K562 (cell line): Measurements from ENCODE around the gene MED15. TPM values are rescaled to one million over a fixed set of nuclear protein-coding genes. Genes with fewer than 3 reads are reported as not detected.

Experiments used
- CAMTA2 ChIP-seq: fragments of 250-450 bp; sonication (Bioruptor Pico); conservative IDR thresholded peaks from 2 replicates; pipeline ENCODE4 v1.5.1; 2022
- CHD2 ChIP-seq: IDR thresholded peaks from 2 replicates; pipeline ENCODE4 v1.6.1; 2011; ENCODE audit warnings: low read depth, low read length
- KDM1A ChIP-seq, 2 experiments: fragments of 450-650 bp; IDR thresholded peaks; 2 replicates each; pipeline ENCODE4 v1.6.1; 2016; ENCODE audit warnings: mild to moderate bottlenecking in 2 of 2
- PREB ChIP-seq: sonication (generic); formaldehyde crosslinking; IDR thresholded peaks from 2 replicates; pipeline ENCODE4 v1.8.1; 2023; ENCODE audit warnings: mild to moderate bottlenecking, missing genetic modification reagents
- PRPF4 ChIP-seq: fragments of 200-400 bp; formaldehyde crosslinking; IDR thresholded peaks from one replicate; pipeline ENCODE4 v1.6.1; 2017; ENCODE audit warnings: low read length, low read depth, mild to moderate bottlenecking; ENCODE audit not compliant: insufficient read depth, poor library complexity, severe bottlenecking
- RBBP5 ChIP-seq: fragments of 200-600 bp; sonication (generic); IDR thresholded peaks from 2 replicates; pipeline ENCODE4 v1.6.1; 2012; ENCODE audit warnings: borderline replicate concordance, mild to moderate bottlenecking, low read length, control low read depth, inconsistent platforms; ENCODE audit not compliant: insufficient read depth, poor library complexity, severe bottlenecking
- SAP30 ChIP-seq: fragments of 200-600 bp; sonication (generic); IDR thresholded peaks from 2 replicates; pipeline ENCODE4 v1.6.1; 2012; ENCODE audit warnings: borderline replicate concordance, low read depth, mild to moderate bottlenecking, moderate library complexity, low read length, control low read depth, inconsistent platforms; ENCODE audit not compliant: insufficient read depth, poor library complexity, severe bottlenecking
- SETDB1 ChIP-seq: IDR thresholded peaks from one replicate; pipeline ENCODE4 v1.6.1; 2012; ENCODE audit warnings: low read length, control low read depth, inconsistent platforms
- SNRNP70 ChIP-seq: fragments of 200-400 bp; formaldehyde crosslinking; optimal IDR thresholded peaks from 2 replicates; pipeline ENCODE3; 2017; ENCODE audit warnings: low read depth, low read length
- THAP12 ChIP-seq: fragments of 250-450 bp; sonication (Bioruptor Pico); IDR thresholded peaks from 2 replicates; pipeline ENCODE4 v1.9.0; 2021; ENCODE audit warnings: mild to moderate bottlenecking, inconsistent platforms
- TRIM24 ChIP-seq, 2 experiments: fragments of 450-650 bp; IDR thresholded peaks; 2 replicates each; pipeline ENCODE4 v1.6.1; 2016
- ZBTB7A ChIP-seq: IDR thresholded peaks from 2 replicates; pipeline ENCODE4 v1.6.1; 2011; ENCODE audit warnings: low read depth, mild to moderate bottlenecking, low read length, moderate library complexity, borderline replicate concordance; ENCODE audit not compliant: control insufficient read depth
- polyA plus RNA-seq, 8 experiments: library from polyadenylated mRNA; depleted of rRNA in 4 of 8; stranded (reverse) in 5 of 8; unstranded in 3 of 8; fragments of >200 nt; fragmentation: Nextera tagmentation in 2 of 8; fragmentation: Illumina TruSeq in 1 of 8; extraction: Ambion mirVana in 2 of 8; extraction: Trizol in 1 of 8; gene quantifications; 2 replicates each; pipeline versions ENCODE4 v1.2.1 to v1.2.3, GENCODE V29; 2011 to 2014; ENCODE audit warnings: inconsistent platforms in 1 of 8, missing spikeins in 1 of 8
- total RNA-seq, 7 experiments: library from RNA; depleted of rRNA in 6 of 7; stranded (reverse); fragments of >200 nt in 6 of 7; fragmentation: Illumina TruSeq in 2 of 7; extraction: Trizol in 2 of 7; gene quantifications; 2 replicates each; pipeline versions ENCODE4 v1.2.1 to v1.2.3, GENCODE V29; 2011 to 2021; ENCODE audit warnings: low replicate concordance in 1 of 7
- TF ChIP-seq, protein P1 (sequence below): fragments of 250-450 bp; sonication (Bioruptor Pico); IDR thresholded peaks from 2 replicates; pipeline ENCODE4 v1.5.1; 2021; ENCODE audit warnings: mild to moderate bottlenecking

The MED15 gene
- total and polyA plus RNA-seq, 9 of the 15 experiments (the other 6 are each of a cell fraction or from before 2014, with no cell fraction given) = 4.0 to 271 (median 60.1) TPM

- peak; percentile 29; the same call in 1 of the 2 replicates for TF ChIP-seq THAP12 (CRISPR knock-in tag)
- TF ChIP-seq SNRNP70 = peak; percentile 20
- TF ChIP-seq KDM1A (IDR thresholded peaks at IDR 0.05) = no peak
- peak; percentile 68 for TF ChIP-seq RBBP5
- no peak for TF ChIP-seq PRPF4
- TF ChIP-seq, protein P1, sequence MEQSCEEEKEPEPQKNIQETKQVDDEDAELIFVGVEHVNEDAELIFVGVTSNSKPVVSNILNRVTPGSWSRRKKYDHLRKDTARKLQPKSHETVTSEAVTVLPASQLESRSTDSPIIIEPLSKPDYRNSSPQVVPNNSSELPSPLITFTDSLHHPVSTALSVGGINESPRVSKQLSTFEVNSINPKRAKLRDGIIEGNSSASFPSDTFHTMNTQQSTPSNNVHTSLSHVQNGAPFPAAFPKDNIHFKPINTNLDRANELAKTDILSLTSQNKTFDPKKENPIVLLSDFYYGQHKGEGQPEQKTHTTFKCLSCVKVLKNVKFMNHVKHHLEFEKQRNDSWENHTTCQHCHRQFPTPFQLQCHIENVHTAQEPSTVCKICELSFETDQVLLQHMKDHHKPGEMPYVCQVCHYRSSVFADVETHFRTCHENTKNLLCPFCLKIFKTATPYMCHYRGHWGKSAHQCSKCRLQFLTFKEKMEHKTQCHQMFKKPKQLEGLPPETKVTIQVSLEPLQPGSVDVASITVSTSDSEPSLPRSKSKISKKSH = 0 out of 2 replicates have a peak, but pooled peaks have one; percentile 5
- TF ChIP-seq PREB = no peak
- no peak for TF ChIP-seq TRIM24 (IDR thresholded peaks at IDR 0.05)
- TF ChIP-seq CHD2 = peak; percentile 9; the same call in 1 of the 2 replicates
- peak; percentile 68 for TF ChIP-seq SETDB1
- TF ChIP-seq ZBTB7A = no peak
- TF ChIP-seq SAP30 = peak; percentile 7
- peak; percentile 37; the same call in 1 of the 2 replicates for TF ChIP-seq CAMTA2 (CRISPR knock-in tag)
Observed at GRCh38 chr22:20531404-20532201, 24.2 kb downstream of the MED15 start (continued).
